UCSD-AML1 (cell line): Measurements from ENCODE around the gene ZBTB22.
"Not testable (repeated sequence)": the region's sequence is repeated elsewhere in the genome, so short reads cannot be mapped to it uniquely, and the experiment has no call there.

ENCODE experiments used
- DNase-seq: peaks from one replicate; lab custom pipeline; 2025; ENCODE audit not compliant: unreplicated experiment; lab: John Stamatoyannopoulos, UW

Gene ZBTB22

GRCh38 chr6:33304216-33304615 lies 13.3 kb downstream of the ZBTB22 start:
- DNase-seq, result no peak

- DNase-seq, result no peak
Measured at GRCh38 chr6:33301877-33302276, 15.7 kb downstream of the ZBTB22 start.

DNA sequence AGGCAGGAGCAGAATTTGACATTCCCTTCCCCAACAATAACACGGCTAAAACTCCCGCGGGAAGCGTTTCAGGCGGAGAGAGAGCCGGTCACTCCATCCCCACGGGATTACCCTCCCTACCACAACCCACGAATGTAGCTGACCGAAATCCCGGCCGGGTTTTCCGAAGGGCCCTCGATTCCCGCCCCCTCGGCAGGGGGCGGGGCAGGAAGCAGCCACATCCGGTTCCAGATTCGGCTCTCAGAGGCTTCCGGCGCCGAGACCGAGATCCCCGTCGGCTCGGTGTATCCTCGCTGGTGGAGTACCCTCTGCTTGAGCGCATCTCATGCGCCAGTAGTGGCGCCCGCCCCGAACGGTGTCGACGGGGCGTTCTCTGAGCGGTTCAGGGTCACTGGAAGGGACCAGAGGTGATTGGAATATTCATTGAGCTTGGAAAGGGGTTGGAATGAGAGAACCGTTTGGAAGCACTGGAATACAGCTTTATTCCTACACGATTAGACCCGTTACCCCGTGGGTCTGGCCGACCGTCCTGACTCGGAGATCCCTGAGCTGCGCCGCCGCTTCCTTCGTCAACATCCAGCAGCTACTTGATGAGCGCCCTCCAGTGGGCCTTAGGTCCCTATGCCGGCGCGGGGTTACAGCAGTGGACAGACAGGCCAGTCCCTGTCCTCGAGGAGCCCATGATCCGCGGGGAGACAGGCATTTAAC lies 18.2 kb downstream of the ZBTB22 start:
- DNase-seq, result peak; percentile 97

DNA sequence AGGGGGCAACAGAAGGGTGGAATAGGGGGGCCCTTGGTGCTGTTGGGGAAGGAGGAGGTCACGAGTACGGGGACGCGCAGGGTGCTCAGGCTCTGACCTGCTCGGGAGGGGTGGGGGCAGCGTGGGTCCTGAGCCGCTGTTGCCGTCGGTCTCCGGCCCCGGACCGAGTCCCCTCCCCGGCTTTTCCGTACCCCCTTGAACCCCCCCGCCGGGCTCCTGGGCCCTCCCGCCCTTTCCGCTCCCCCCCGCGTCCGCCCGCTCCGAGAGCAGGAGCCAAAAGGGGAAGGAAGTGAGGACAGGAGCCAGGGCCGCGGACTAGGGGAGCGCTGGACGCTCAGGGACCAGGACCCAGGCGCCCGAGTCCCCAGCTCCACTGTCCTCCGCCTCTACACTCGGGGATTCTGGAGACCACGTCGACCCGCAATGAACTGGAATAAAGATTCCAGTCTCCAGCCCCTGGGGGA lies 18.7 kb downstream of the ZBTB22 start, which contains the start of gene RGL2:
TSS of gene RGL2 (minus strand) at position 170 of the 464 bp plus-strand sequence. CDS start 332 bp downstream, outside the sequence.
- DNase-seq, result peak; percentile 90

GRCh38 chr6:33297956-33298772 lies 19.4 kb downstream of the ZBTB22 start:
- DNase-seq, result peak; percentile 61

DNA sequence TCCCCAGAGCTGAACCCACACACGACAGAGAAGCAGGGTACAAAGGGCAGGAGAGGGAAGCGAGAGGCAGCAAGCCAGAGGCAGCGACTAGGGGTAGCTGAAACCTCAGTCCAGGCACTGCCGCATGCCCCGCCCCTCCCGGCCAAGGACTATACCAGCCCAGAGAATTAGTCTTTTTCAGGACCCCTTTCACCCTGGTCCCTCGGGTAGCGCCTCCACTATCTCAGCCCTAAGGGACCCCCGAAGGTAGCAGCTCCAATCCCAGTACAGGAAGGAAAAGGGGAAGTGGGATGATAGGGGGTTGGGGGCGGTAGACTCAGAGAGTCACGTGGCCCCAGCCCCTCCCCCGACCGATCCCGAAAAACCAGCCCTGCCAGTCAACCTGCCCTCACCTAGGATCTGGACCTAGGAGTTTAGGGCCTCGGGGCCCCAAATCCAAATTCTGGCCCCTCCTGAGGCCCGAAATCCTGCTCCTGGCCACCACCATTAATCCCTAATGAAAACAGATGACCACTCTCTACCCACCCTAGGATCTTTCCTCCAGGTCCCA lies 20.1 kb downstream of the ZBTB22 start:
- DNase-seq, result peak; percentile 44

GRCh38 chr6:33296797-33297405 lies 20.6 kb downstream of the ZBTB22 start:
- DNase-seq, result no peak

GRCh38 chr6:33295621-33296369 lies 21.7 kb downstream of the ZBTB22 start:
- DNase-seq, result no peak

DNA sequence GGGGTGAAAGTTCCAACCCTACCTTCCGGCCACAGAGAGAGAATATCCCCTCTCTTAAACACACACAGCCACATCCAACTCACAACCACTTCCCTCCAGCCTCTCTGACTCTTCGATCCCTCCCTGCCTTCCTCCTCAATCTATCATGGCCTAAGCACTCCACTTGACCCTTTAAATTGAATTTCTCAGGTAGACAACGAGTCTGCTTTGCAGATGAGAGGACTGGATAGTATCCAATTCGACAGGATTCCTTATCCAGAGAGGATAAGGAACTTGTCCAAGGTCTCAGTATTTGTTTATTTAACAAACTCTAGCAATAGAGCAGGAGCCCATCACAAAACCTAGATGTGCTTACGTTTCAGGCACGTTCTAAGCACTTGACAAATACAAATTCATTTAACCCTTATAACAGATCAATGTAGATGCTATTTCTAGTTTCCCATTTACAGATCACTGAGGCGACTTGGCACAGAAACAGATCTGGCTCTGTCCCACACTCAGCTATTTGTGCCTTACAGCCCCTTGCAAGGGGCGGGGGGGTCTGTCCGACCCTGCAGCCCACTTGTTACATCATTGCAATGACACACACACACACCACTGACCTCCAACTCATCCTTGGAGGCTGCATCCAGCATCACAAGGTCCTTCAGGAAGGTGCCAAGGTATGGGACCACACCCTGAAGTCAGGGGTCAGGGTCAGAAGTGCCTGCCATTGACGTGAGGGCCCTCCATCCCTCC lies 23.3 kb downstream of the ZBTB22 start:
- no peak for DNase-seq

DNA sequence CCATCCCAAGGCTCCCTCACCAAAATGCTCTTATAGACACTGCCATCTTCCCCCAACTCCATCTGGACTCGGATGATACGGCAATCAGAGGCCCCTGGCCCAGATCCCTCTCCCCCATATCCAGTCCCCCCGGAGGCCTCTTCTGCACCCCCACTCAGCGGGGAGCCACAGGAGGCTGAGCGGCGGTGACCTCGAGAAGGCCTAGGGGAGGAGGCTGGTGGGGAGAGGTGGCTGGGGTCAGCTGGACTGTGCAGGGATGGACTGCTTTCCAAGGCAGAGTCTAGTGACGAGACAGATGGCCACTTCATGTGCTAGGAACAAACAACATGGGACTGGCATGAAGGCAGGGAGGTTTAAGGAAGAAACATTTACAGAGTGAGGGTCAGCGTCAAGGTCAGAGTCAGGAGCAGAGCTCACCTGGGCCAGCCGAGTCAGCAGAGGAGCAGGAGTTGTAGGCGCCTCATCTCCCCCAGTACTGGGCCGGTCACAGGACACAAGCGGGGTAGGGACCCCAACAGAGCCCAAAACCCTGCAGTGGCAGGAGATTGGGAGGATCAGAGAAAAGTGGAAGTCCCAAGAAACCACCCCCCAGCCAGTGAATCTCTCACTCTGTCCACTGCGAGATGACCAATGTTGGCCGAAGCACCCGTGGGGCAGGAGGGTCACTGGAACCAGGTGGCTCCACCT lies 24.4 kb downstream of the ZBTB22 start:
- DNase-seq, result no peak

DNA sequence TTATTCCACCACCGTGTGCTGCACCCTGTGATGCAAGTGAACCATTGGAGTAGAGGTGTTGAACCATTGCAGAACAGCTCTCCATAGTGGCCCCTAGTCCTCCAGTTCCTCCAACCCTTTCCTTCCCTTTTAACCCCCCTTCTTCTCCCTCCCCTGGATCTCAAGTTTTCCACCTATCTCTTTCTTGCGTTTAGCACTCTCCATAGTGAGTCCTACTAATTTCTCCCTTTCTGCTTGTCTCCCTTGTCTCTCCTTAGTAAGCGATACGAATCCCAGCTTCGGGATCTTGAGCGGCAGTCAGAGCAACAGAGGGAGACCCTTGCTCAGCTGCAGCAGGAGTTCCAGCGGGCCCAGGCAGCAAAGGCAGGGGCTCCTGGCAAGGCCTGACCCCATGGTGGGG lies 27.1 kb downstream of the ZBTB22 start:
- DNase-seq, result no peak

GRCh38 chr6:33289784-33290315 lies 27.7 kb downstream of the ZBTB22 start:
- no peak for DNase-seq

DNA sequence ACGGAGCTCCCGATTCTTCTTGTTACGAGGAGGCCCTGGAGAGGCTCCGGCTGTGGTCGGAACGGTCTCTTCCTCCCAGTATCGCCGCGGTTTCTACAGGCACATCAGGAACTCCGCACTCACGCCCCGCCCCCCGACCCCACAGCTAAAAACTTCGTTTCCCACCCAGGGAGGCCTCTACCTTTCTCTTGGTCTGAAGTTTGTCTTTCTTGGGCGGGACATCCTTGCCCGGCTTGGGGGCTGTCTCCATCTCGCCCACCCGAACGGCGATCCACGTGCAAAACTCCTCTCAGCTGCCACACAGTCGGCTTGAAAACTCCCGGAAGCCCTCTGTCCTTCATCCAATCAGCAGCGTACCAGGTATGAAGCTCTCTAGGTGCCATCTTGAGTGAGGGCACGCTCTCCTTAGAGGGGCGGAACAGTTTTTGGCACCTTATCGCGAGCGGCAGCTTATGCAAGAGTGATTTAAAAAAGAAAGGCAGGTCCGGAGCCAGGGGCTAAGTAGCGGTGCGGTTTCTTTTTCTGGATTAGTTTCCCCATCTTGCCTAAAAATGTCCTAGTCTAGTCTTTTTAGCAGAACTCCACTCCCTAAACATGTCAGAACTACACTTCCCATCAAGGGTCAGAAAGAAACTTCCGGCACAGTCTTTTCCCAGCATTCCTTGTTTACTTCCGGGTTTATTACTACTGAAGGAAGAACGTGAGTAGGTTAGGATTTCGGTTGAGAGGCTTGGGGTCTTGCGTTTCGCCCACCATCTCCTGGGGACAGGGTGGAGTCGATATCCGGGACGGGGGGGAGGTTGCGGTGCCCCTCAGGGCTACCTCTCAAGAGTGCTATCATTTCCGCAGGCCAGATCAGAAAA lies 28.4 kb downstream of the ZBTB22 start, which contains the start of the genes PFDN6 and WDR46:
TSS of gene PFDN6 (plus strand) at position 681 of the 863 bp plus-strand sequence. CDS start 256 bp downstream, outside the sequence.
TSS of gene WDR46 (minus strand) at position 319 of the 863 bp plus-strand sequence. CDS start at position 250, 69 bp downstream.
- DNase-seq, result peak; percentile 79

GRCh38 chr6:33288141-33288920 lies 29.2 kb downstream of the ZBTB22 start:
- no peak for DNase-seq

GRCh38 chr6:33286946-33287914 lies 30.3 kb downstream of the ZBTB22 start:
- no peak for DNase-seq

DNA sequence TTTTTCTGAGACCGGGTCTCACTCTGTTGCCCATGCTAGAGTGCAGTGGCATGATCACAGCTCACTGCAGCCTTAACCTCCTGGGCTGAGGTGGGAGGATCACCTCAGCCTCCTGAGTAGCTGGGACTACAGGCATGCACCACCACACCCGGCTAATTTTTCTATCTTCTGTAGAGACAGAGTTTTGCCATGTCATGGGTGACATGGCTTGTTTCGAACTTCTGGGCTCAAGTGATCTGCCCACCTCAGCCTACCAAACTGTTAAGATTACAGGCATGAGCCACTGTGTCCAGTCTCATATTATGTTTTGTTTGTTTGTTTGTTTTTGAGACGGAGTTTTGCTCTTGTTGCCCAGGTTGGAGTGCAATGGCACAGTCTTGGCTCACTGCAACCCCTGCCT lies 32.3 kb downstream of the ZBTB22 start:
- DNase-seq, result not testable (repeated sequence)
